ENCODE measurements around the gene IGF2BP3. TPM values are rescaled to one million over a fixed set of nuclear protein-coding genes. Genes with fewer than 3 reads are reported as not detected.

IGF2BP3 gene
- total RNA-seq, 1 donor from 2014 or later, result 2.0 TPM

DNA sequence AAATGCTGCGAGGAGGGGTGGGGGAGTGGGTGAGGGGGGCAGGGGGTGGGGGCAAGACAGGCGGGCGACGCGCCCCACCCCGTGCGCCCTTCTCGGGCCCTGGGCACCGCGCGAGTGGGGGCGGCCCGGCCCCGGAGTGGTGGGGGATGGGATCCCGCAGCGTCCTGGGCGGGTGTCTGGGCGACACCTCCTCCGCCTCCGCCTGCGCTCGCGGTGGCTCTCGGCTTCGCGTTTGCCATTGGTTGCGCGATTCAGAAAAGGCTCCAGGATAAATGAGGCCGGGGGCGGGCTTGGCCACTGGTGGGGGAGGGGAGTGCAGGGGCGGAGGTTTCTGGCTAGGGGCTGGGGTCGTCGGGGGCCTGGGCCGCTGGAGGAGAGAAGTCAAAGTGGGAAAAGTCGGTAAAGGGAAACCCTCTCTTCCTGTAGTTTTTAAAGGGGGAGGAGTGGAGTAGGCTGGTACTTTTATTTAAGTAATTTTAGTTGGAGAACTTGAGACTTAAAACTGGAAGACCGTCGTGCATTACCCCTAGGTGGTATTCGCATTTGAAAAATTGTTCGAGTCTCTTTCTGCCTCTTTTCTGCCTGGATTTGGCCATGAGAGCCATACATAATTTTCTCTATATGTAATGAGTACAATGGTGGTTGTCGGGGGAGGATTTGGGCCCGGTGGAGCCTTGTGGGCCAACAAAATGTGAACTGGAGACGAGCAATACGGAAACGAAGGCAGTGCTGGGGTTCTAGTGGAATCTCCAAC lies 992 bp upstream of the IGF2BP3 start:
- ATAC-seq (no peak), DNase-seq (no peak)
- intact Hi-C loops (cut with DNase I), result no loop called here
- Histone ChIP-seq H3K4me1 (peaks cover 56% of the 10 kb centered on the region), H3K4me3 (peak overlapping the region; percentile 27), H3K36me3 (no peaks in the 10 kb centered on the region), H3K27me3 (ENCODE audit: low read depth) (peaks cover 99% of the 10 kb centered on the region), H3K9me3 (no peaks in the 10 kb centered on the region), H3K27ac (no peak overlapping the region)
- TF ChIP-seq, protein P1, sequence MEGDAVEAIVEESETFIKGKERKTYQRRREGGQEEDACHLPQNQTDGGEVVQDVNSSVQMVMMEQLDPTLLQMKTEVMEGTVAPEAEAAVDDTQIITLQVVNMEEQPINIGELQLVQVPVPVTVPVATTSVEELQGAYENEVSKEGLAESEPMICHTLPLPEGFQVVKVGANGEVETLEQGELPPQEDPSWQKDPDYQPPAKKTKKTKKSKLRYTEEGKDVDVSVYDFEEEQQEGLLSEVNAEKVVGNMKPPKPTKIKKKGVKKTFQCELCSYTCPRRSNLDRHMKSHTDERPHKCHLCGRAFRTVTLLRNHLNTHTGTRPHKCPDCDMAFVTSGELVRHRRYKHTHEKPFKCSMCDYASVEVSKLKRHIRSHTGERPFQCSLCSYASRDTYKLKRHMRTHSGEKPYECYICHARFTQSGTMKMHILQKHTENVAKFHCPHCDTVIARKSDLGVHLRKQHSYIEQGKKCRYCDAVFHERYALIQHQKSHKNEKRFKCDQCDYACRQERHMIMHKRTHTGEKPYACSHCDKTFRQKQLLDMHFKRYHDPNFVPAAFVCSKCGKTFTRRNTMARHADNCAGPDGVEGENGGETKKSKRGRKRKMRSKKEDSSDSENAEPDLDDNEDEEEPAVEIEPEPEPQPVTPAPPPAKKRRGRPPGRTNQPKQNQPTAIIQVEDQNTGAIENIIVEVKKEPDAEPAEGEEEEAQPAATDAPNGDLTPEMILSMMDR (IDR thresholded peaks at IDR 0.05), result no peak

DNA sequence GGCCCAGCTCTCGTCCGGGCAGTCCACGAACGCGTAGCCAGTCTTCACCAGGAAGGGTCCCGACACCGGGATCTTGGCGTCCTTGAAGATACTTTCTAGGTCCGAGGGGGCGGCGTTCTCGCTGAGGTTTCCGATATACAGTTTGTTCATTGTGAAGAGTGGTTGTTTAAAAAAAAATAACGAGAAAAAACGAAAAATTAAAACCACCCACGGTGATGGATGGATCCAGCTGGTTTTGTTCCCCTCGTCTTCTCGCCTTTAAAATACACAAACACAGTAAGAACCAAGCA lies 385 bp downstream of the IGF2BP3 start:
- ATAC-seq (peak in 1 of 2 donors; percentile 6), DNase-seq (no peak)
- no peaks in the 10 kb centered on the region for H3K36me3 ChIP-seq
- H3K27me3 ChIP-seq (ENCODE audit: low read depth), result peaks cover 98% of the 10 kb centered on the region
- H3K9me3 ChIP-seq, result no peaks in the 10 kb centered on the region
- H3K4me3 ChIP-seq, result peak overlapping the region; percentile 43
- intact Hi-C loops (cut with DNase I), result no loop called here
- peaks cover 56% of the 10 kb centered on the region for H3K4me1 ChIP-seq
- no peak overlapping the region for H3K27ac ChIP-seq
- TF ChIP-seq, protein P1 (IDR thresholded peaks at IDR 0.05), result no peak

DNA sequence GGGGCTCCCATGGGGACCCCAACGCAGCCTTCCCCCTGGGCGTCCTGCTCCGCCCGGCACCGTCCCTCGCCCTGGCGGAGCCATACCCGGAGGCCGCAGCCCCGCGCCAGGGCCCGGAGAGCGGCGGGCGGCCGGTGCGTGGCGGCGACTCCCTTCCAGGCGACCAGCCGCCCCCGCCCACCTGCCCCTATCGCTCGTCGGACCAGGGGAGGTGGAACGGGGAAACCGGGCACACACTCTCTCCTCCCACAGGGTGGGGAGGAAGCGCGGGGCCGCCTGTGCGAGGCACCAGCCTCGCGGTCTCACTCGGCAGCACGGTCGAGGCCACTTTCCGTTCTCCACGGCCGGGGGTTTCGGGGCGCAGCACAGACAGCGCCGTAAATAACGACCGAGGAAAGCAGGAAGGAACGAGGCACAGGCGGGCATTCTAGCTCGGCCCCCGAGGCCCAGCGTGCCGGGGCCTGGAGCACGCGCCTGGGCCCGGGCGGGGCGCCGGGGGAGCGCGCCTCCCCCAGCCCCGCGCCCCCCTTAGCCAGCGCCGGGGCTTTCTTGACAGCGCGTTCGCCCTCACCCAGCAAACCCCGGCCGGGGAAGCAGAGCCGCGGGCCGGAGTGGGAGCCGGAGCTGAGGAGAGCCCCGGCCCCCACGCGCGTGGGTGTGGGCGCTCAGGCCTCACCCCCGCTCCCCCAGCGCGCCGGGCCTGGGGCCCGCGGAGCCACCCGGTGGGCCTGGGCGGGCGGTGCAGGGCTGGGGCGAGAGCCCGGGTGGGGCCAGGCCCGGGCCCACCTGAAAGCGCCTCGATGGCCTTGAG lies 936 bp downstream of the IGF2BP3 start:
- Histone ChIP-seq H3K4me1 (peaks cover 52% of the 10 kb centered on the region), H3K27me3 (ENCODE audit: low read depth) (peaks cover 98% of the 10 kb centered on the region), H3K4me3 (peak overlapping the region; percentile 43), H3K9me3 (no peaks in the 10 kb centered on the region), H3K36me3 (no peaks in the 10 kb centered on the region), H3K27ac (no peak overlapping the region)
- TF ChIP-seq, protein P1 (IDR thresholded peaks at IDR 0.05), result no peak
- ATAC-seq, result peak; percentile 40 to 51
- intact Hi-C loops (cut with DNase I), result no loop called here
- no peak for DNase-seq

DNA sequence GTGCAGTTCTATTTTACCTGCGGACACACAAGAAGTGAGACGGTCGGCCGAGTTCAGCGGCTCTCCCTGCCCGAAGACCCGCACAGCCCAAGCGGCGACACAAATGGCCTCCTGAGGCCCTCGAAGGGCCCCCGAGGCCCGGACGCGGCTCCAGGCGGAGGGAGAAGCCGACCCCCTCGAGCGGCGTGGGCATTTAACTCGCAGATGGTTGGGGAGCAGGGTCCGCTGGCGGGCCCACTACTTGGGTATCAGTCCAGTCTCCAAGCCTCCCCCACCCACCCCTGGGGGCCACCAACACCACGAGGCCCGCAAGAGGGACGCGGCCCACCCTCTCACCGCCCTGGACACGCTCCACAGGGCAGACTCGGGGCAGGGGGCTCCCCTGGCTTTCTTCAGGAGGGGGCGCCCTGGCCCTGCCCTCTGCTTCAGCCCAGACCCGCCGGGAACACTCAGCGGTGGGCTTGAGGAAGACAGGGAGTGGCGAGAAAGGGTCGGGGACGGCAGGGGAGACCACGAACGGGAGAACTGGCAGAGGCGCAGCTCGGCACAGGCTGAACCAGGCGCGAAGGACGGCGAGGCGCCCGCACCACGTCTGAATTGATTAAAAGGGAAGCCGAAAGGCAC lies 1.7 kb downstream of the IGF2BP3 start:
- H3K27ac ChIP-seq, result no peak overlapping the region
- ATAC-seq (peak; percentile 42 to 43), DNase-seq (no peak)
- intact Hi-C loops (cut with DNase I), result no loop called here
- H3K9me3 ChIP-seq, result no peaks in the 10 kb centered on the region
- H3K36me3 ChIP-seq, result no peaks in the 10 kb centered on the region
- TF ChIP-seq, protein P1 (IDR thresholded peaks at IDR 0.05), result no peak
- peaks cover 45% of the 10 kb centered on the region for H3K4me1 ChIP-seq
- H3K27me3 ChIP-seq (ENCODE audit: low read depth), result peaks cover 98% of the 10 kb centered on the region
- peak overlapping the region; percentile 43 for H3K4me3 ChIP-seq

DNA sequence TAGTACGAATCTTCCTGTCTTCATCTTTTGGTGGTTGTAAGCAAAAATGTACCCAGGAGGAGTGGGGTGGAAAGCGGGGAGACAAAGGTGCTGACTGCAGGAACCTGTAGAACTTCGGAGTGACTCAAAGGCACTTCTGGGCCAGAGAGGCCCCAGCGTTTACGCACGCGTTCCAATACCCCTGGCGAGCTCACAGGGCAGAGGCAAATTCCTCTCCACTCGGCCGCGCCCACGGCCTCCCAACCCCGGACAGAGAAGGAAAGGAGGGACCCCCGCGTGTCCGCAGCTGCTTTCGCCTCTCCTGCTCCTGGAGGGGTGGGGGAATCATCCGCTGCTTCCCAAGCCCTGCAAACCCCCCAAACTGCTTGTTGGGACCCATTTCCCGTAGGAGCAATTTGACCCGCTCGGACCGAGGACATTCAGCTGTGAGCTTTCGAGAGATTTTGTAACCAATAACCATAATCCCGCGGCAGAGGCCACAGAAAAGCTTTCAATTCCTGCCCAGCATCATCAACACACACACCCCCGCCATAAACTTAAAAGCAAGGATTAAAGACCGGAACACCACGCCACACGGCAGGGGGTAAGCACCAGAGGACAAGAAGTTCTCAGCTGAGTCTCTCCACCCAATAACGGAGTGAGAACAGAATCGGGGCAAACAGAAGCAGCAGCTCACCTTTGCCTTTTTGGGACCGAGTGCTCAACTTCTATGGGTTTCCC lies 2.3 kb downstream of the IGF2BP3 start:
- ATAC-seq (peak; percentile 21 to 48), DNase-seq (no peak)
- Histone ChIP-seq H3K4me3 (no peak overlapping the region), H3K4me1 (peaks cover 42% of the 10 kb centered on the region), H3K27me3 (ENCODE audit: low read depth) (peaks cover 98% of the 10 kb centered on the region), H3K36me3 (no peaks in the 10 kb centered on the region), H3K9me3 (no peaks in the 10 kb centered on the region), H3K27ac (no peak overlapping the region)
- intact Hi-C loops (cut with DNase I), result no loop called here
- TF ChIP-seq, protein P1 (IDR thresholded peaks at IDR 0.05), result no peak

Measured in lower lobe of right lung (tissue), 2 donors.